Activated CD8-positive, alpha-beta memory T cell treated with anti-CD3 and anti-CD28 coated beads, Interleukin-2, amount 50 U/mL, for 4 hours (primary cell): ENCODE results near the gene SYDE2.
"Not testable (repeated sequence)": the region's sequence is repeated elsewhere in the genome, so short reads cannot be mapped to it uniquely, and the experiment has no call there.

ENCODE experiments used
- DNase-seq: peaks from one replicate; pipeline ENCODE4 v3.0.0-alpha.2; 2020

Gene SYDE2

GRCh38 chr1:85168884-85169283 lies 31.9 kb downstream of the SYDE2 start:
- DNase-seq = no peak

DNA sequence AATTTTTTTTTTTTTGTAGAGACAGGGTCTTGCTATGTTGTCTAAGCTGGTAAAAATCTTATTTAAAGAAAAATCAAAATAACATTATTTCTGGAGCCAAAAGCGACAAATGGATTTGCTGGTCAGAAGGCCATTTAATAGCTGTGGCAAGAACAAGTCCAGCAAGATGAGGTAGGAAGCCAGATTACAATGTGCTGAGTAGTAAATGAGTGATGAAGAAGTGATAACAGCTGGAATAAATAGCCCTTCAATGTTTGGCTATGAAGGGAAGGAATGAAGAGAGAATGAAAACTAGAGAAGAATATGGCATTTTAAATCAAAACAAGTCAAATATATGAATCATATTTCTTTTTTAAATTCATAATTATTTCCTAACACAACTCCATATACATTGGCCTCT lies 34.5 kb downstream of the SYDE2 start:
- no peak for DNase-seq

DNA sequence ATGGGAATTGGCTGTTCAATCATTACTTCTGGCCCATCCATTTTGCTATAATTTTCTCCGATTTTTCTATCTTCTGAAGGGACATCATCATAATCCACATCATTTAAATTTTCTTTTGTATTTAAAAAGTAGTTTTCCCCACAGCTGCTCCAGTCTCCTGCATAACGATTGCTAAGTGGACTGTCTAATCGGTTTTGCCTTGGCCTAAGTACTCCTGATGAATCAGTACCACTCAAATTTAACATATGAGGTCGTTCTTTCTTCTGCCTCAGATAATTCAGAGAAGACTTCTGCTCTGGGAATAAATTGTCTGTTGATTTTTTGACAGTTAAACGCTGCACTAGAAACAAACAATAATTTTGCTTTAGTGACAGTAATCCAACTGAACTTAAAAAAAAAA lies 41.9 kb downstream of the SYDE2 start:
- DNase-seq = no peak

DNA sequence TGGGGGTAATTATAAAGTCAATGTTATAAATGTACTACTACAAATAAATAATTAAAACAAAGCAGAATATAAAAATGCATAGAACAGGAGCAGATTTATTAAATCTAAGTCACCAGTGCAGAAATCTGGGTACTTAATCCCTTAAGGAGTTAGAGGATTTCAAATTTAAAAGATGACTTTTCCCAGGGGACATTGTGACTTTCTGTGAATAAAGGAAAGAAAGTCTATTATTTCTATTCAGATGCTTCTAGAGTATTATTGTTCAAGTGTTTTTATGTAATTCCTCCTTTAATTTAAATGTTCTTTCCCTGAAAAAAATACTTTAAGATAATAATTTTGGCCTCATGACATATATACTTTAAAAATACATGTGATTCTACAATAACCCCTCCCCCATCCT lies 43.4 kb downstream of the SYDE2 start:
- no peak for DNase-seq

DNA sequence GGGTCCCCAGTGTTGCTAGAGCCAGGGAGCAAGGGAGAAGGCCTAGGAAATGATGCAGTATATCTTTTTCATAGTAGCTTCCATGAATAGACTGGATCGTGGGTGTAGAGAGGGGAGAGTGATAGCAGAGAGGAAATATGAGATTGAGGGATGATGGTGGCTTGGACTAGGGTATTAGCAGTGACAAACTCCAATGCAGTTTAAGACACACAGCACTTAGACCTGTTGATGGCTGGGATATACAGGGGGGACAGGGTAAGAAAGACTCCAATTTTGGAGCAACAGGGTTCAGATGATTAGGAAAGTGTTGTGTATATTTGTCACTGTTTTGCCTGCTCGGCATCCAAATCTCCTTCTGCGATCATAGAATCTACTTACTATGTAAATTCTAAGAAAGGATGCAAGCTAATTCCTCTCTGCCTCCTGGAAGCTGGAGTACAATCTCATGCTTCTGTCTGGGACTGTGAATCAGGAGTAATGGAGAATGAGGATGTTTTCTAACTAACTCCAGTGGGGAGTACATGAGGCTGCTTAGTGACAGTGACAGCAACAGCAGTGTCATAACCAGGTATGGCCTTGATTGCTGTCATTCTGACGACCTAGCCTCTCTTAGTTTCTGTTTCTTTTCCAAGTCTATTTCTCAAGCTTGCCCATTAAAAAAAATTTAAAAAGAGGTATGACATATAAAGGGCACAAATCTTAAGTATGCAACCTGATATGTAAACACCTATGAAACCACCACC lies 47.5 kb downstream of the SYDE2 start:
- no peak for DNase-seq

DNA sequence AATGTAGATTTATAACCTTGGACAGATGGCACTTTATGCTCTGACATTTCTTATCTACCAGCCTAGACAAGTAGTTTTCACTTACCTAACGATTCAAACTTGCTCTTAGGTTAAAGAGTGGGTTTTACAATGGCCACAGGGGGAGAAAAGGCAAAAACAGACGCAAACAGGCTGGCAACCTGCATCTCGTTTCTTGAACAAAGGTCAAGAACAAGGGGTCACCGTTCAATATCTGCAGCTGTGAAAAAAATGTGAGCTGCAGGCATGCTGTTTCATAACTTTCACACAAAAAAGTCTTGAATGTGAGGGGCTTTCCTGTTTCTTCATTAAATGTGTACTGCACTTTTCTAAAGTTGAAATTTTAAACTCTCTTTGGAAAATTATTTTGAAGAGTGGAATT lies 49.4 kb downstream of the SYDE2 start:
- DNase-seq = no peak

DNA sequence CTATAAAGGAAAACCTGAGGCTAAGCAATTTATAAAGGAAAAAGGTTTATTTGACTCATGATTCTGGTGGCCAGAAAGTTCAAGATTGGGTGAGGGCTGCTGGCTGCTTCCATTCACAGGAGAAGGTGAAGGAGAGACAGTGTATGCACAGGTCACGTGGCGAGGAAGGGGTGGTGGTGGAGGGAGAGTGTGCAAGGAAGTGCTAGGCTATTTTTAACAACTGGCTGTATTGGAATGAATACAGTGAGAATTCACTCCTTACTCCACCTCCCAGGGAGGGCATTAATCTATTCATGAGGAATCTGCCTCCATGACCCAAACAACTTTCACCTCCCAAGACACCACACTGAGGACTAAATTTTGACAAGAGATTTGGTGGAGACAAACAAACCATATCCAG lies 51.0 kb downstream of the SYDE2 start:
- DNase-seq = no peak

GRCh38 chr1:85148524-85149250 lies 52.1 kb downstream of the SYDE2 start:
- no peak for DNase-seq

DNA sequence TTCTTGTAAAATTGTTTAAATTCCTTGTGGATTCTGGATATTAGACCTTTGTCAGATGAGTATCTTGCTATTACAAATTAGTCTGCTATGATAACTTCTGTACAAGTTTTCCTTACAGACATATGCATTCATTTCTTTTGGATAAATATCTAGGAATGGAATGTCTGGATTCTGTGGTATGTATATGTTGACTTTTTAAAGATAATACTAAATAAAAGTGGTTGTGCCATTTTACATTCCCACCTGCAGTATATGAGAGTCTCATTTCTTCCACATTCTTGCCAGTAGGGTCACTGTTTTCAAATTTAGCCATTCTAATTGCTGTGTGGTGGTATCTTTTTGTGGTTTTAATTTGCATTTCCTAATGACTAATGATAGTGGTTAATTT lies 53.9 kb downstream of the SYDE2 start:
- no peak for DNase-seq

DNA sequence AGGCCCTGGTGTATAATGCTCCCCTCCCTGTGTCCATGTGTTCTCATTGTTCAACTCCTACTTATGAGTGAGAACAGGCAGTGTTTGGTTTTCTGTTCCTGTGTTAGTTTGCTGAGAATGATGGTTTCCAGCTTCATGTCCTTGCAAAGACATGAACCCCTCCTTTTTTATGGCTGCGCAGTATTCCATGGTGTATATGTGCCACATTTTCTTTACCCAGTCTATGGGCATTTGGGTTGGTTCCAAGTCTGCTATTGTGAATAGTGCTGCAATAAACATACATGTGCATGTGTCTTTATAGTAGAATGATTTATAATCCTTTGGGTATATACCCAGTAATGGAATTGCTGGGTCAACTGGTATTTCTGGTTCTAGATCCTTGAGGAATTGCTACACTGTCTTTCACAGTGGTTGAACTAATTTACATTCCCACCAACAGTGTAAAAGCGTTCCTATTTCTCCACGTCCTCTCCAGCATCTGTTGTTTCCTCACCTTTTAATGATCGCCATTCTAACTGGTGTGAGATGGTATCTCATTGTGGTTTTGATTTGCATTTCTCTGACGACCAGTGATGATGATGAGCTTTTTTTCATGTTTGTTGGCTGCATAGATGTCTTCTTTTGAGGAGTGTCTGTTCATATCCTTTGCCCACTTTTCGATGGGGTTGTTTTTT lies 54.4 kb downstream of the SYDE2 start:
- not testable (repeated sequence) for DNase-seq

- DNase-seq = no peak
Observed at GRCh38 chr1:85144351-85144750, 56.5 kb downstream of the SYDE2 start.

DNA sequence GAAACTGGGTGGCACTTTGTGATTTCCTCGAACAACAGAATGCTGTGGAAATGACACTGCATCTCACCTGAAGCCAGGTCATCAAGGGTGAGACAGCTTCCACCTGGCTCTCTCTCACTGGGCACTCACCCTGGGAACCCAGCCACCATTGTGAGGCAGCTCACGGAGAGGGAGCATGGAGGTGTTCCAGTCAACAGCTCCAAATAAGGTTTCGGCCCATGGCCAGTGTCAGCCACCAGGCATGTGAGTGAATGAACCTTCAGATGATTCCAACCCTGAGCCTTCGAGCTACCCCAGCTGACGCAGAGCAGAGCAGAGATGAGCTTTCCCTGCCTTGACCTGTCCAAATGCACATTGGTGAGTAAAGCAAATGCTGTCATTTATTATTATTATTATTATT lies 58.1 kb downstream of the SYDE2 start:
- no peak for DNase-seq

GRCh38 chr1:85138439-85138838 lies 62.4 kb downstream of the SYDE2 start:
- DNase-seq = not testable (repeated sequence)

DNA sequence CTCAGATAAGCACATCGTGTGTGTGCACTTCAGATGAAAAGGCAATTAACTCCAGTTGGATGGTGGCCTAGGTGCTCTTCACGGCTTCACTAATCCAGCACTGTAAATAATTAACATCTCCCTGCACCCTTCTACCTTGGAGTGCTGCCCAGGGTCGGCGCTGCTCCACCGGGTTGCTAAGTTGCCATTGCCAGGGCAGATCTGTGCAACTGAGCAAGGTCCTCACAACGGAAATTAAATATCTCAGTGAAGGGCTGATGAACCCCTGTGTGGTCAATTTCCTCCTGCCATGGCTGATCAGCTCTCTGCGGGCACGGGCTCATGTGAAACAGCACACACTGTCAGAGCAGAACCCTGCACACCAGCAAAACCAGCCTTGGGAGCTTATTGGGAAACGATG lies 63.2 kb downstream of the SYDE2 start:
- DNase-seq = no peak

DNA sequence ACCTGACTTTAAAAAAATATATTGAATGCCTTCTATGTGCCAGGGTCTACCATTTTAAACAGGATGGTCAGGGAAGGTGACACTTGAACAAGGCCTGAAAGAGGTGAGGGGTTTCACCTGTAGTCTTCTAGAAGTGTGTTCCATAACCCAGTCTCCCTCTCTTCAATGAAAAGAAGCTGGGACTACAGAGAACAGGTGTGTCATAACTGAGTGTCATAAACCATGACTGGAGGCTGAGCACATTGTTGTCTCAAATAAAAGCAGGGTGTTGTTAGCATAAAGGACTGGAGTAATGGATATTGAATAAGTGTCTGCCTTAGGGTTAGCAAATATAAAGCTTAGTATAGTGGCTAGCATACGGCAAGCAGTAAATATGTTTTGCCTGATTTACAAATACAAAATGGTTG lies 65.4 kb downstream of the SYDE2 start:
- no peak for DNase-seq

GRCh38 chr1:85134583-85135391 lies 66.0 kb downstream of the SYDE2 start:
- no peak for DNase-seq

DNA sequence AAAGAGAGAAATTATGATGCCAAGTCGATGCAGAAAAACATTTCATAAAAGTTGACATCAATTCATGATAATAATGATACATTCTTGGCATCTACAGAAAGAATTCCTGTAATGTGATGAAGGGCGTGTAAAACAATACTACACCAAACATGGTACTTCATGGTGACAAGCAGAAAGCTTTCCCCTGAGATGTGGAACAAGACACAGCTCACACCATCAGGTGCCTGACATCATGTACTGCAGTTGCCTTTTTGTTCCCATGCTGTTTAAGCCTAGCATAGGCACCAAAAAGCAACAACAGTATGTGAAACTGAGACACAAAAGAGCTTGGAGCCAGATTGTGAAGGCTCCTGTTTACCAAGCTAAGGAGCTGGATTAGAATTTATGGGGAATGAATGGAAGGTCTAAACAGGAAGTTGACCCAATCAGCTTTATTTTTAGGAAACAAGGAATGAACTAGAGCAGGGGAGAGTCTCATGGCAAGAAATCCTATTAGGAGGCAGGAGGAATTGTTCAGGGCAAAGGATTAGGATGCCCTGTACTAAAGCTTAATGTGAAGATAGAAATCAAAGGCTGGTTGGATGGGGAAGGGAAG lies 67.2 kb downstream of the SYDE2 start:
- DNase-seq = no peak

GRCh38 chr1:85132078-85132720 lies 68.6 kb downstream of the SYDE2 start:
- DNase-seq = no peak

DNA sequence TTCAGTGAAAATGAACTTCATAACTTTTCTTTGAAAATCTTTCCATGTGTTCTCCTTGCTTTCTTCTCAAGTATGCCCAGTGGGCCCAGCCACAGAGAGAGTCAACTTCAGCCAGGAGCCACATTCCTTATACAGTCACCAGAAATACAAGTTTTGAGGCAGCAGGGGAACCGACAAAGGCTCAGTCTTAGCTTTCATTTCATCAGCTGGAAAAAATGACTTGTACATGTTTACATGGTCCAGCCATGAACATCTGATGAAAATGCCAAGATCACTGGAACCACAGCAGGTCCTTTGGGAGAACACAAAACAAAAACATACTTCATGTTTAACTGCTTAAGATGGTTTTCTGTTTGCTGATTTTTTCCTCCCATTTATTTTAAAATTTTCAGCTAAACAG lies 72.5 kb downstream of the SYDE2 start:
- no peak for DNase-seq

GRCh38 chr1:85125891-85126290 lies 74.9 kb downstream of the SYDE2 start:
- DNase-seq = no peak

DNA sequence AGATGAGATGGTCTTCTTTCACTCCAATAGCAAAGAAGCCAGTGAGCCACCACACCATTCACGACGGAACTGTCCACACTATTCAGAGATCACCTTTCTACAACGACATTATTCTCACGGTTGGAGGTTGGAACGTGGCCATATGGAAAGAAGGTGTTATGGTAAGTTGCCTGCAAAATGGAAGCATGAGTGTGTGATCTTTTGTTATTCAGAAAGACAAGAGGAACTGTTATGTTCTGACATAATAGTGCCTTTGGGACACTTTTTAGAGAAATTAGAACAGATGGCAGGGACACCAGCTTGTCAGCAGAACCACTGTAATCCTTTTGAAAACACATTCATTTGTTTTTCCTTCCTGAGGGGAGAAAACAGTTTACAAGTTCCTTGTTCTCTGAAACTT lies 76.7 kb downstream of the SYDE2 start:
- no peak for DNase-seq

- no peak for DNase-seq
Observed at GRCh38 chr1:85122169-85122568, 78.6 kb downstream of the SYDE2 start.
